OCI-LY7 (cell line): ENCODE data around the gene RASAL1.

ENCODE experiments used
- EZH2phosphoT487 ChIP-seq: fragments of 200-600 bp; sonication (generic); IDR thresholded peaks from 2 replicates; pipeline ENCODE4 v1.6.1; 2018; ENCODE audit warnings: low read depth, borderline replicate concordance, mild to moderate bottlenecking, mixed run types, antibody characterized with exemption, low read length, moderate library complexity, mixed read lengths
- TF ChIP-seq, protein P1 (sequence below): fragments of 200-600 bp; sonication (generic); conservative IDR thresholded peaks from 2 replicates; pipeline ENCODE4 v1.5.1; 2014; ENCODE audit warnings: mild to moderate bottlenecking, antibody characterized with exemption, low read length, moderate library complexity, mixed read lengths

GRCh38 chr12:113131556-113131955 lies 4.0 kb downstream of the RASAL1 start:
- TF ChIP-seq, protein P1, sequence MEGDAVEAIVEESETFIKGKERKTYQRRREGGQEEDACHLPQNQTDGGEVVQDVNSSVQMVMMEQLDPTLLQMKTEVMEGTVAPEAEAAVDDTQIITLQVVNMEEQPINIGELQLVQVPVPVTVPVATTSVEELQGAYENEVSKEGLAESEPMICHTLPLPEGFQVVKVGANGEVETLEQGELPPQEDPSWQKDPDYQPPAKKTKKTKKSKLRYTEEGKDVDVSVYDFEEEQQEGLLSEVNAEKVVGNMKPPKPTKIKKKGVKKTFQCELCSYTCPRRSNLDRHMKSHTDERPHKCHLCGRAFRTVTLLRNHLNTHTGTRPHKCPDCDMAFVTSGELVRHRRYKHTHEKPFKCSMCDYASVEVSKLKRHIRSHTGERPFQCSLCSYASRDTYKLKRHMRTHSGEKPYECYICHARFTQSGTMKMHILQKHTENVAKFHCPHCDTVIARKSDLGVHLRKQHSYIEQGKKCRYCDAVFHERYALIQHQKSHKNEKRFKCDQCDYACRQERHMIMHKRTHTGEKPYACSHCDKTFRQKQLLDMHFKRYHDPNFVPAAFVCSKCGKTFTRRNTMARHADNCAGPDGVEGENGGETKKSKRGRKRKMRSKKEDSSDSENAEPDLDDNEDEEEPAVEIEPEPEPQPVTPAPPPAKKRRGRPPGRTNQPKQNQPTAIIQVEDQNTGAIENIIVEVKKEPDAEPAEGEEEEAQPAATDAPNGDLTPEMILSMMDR: no peak
- no peak for TF ChIP-seq EZH2phosphoT487
